WTC11 (cell line): ENCODE results near the gene B3GNT9. TPM values are rescaled to one million over a fixed set of nuclear protein-coding genes. Genes with fewer than 3 reads are reported as not detected.

ENCODE experiments used
- ATAC-seq: fragments of 200-7000 bp; cut with Tn5 transposase; 2 replicates; pipeline ENCODE4 v1.10.0; 2021; ENCODE audit warnings: mild to moderate bottlenecking, moderate library complexity
- CTCF ChIA-PET: fragments of 300-600 bp; sonication (Branson Sonifier 250); formaldehyde crosslinking; loops from one replicate; lab custom pipeline; 2021; ENCODE audit warnings: antibody characterized with exemption; lab: Charles Lee
- POLR2A ChIA-PET: fragments of 350-600 bp; sonication (Branson Sonifier 250); formaldehyde crosslinking; loops from one replicate; lab custom pipeline; 2021; ENCODE audit warnings: antibody characterized with exemption; lab: Charles Lee
- DNase-seq: peaks from one replicate; pipeline ENCODE4 v3.0.0; 2021; ENCODE audit warnings: low spot score
- H3K27ac Mint-ChIP-seq: 2 replicates; pipeline ENCODE4 v1.8.0; 2021; ENCODE audit warnings: mixed read lengths
- H3K27me3 Mint-ChIP-seq: 2 replicates; pipeline ENCODE4 v1.8.0; 2021; ENCODE audit warnings: low read depth, mild to moderate bottlenecking, moderate library complexity, mixed read lengths
- H3K36me3 Mint-ChIP-seq: 2 replicates; pipeline ENCODE4 v1.8.0; 2021; ENCODE audit warnings: mixed read lengths
- H3K4me1 Mint-ChIP-seq: 2 replicates; pipeline ENCODE4 v1.8.0; 2022; ENCODE audit warnings: mixed read lengths
- H3K4me3 Mint-ChIP-seq: 2 replicates; pipeline ENCODE4 v1.8.0; 2021; ENCODE audit warnings: mild to moderate bottlenecking, moderate library complexity, mixed read lengths
- H3K9me3 Mint-ChIP-seq: 2 replicates; pipeline ENCODE4 v1.8.0; 2021; ENCODE audit warnings: mixed read lengths
- CREM ChIP-seq: sonication (generic); formaldehyde crosslinking; IDR thresholded peaks from 2 replicates; pipeline ENCODE4 v1.8.1; 2022; ENCODE audit warnings: mild to moderate bottlenecking, missing genetic modification reagents, moderate library complexity
- ELF4 ChIP-seq: sonication (generic); formaldehyde crosslinking; IDR thresholded peaks from 2 replicates; pipeline ENCODE4 v1.8.1; 2022; ENCODE audit warnings: low read depth, mild to moderate bottlenecking, moderate library complexity, missing genetic modification reagents
- FOXK1 ChIP-seq: sonication (generic); formaldehyde crosslinking; IDR thresholded peaks from 2 replicates; pipeline ENCODE4 v1.8.0; 2022; ENCODE audit warnings: mild to moderate bottlenecking, moderate library complexity, missing genetic modification reagents
- FOXP1 ChIP-seq: sonication (generic); formaldehyde crosslinking; IDR thresholded peaks from 2 replicates; pipeline ENCODE4 v1.8.0; 2022; ENCODE audit warnings: missing genetic modification reagents, mild to moderate bottlenecking, moderate library complexity, borderline replicate concordance
- IRF1 ChIP-seq: sonication (generic); formaldehyde crosslinking; IDR thresholded peaks from 2 replicates; pipeline ENCODE4 v1.8.0; 2023; ENCODE audit warnings: missing genetic modification reagents
- IRF2 ChIP-seq: sonication (generic); formaldehyde crosslinking; IDR thresholded peaks from 2 replicates; pipeline ENCODE4 v1.8.0; 2022; ENCODE audit warnings: low read depth, missing genetic modification reagents, borderline replicate concordance
- JAZF1 ChIP-seq: fragments of 250-450 bp; sonication (Bioruptor Pico); IDR thresholded peaks from 2 replicates; pipeline ENCODE4 v1.9.0; 2021; ENCODE audit warnings: moderate library complexity, mild to moderate bottlenecking, inconsistent platforms
- MYBL2 ChIP-seq: sonication (generic); formaldehyde crosslinking; IDR thresholded peaks from 2 replicates; pipeline ENCODE4 v1.8.1; 2023; ENCODE audit warnings: mild to moderate bottlenecking, moderate library complexity, missing genetic modification reagents
- NR3C1 ChIP-seq: sonication (generic); formaldehyde crosslinking; conservative IDR thresholded peaks from 2 replicates; pipeline ENCODE4 v1.8.1; 2023; ENCODE audit warnings: low read depth, mild to moderate bottlenecking, missing genetic modification reagents
- TEAD4 ChIP-seq: sonication (generic); formaldehyde crosslinking; IDR thresholded peaks from 2 replicates; pipeline ENCODE4 v1.8.0; 2022; ENCODE audit warnings: mild to moderate bottlenecking, missing genetic modification reagents
- ZNF121 ChIP-seq: sonication (generic); formaldehyde crosslinking; IDR thresholded peaks from 2 replicates; pipeline ENCODE4 v1.8.0; 2023; ENCODE audit warnings: missing genetic modification reagents
- ZNF138 ChIP-seq: sonication (generic); formaldehyde crosslinking; conservative IDR thresholded peaks from 2 replicates; pipeline ENCODE4 v1.8.1; 2022; ENCODE audit warnings: mild to moderate bottlenecking, moderate library complexity, missing genetic modification reagents
- ZNF232 ChIP-seq: sonication (generic); formaldehyde crosslinking; IDR thresholded peaks from 2 replicates; pipeline ENCODE4 v1.8.0; 2022; ENCODE audit warnings: mild to moderate bottlenecking, missing genetic modification reagents
- total RNA-seq: library from RNA; stranded (reverse); gene quantifications from 3 replicates; pipeline ENCODE4 v1.2.3, GENCODE V29; 2021
- TF ChIP-seq, protein P1 (sequence below): sonication (generic); formaldehyde crosslinking; IDR thresholded peaks from 2 replicates; pipeline ENCODE4 v1.8.0; 2023; ENCODE audit warnings: mild to moderate bottlenecking, missing genetic modification reagents
- TF ChIP-seq, protein P2 (sequence below): sonication (generic); formaldehyde crosslinking; conservative IDR thresholded peaks from 2 replicates; pipeline ENCODE4 v1.8.1; 2022; ENCODE audit warnings: mild to moderate bottlenecking, missing genetic modification reagents
- TF ChIP-seq, protein P3 (sequence below): sonication (generic); formaldehyde crosslinking; IDR thresholded peaks from 2 replicates; pipeline ENCODE4 v1.8.0; 2022; ENCODE audit warnings: mild to moderate bottlenecking, missing genetic modification reagents
- TF ChIP-seq, protein P4 (sequence below): sonication (generic); formaldehyde crosslinking; IDR thresholded peaks from 2 replicates; pipeline ENCODE4 v1.8.1; 2022; ENCODE audit warnings: low read depth, mild to moderate bottlenecking, moderate library complexity, missing genetic modification reagents, borderline replicate concordance

B3GNT9 gene
- total RNA-seq, 1 experiment from 2014 or later: 6.4 TPM

DNA sequence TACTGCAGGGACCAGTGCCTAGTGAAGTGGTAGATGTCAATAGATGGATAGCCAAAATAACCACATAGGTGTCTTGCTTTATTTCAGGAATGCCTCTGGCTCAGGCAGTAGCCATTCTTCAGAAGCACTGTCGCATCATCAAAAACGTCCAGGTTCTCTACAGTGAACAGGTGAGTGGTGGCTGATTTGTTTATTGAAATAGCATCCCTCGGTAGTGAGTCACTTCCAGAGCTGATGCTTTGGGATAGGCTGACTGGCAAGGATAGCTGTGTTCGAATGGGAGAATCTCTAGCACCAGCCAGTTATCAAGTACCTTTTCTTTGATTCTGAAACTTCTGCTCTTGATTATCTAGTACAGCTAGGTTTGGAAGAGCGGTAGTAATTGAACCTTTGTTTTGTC lies 30.8 kb downstream of the B3GNT9 start (continued):
- TF ChIP-seq, protein P1, sequence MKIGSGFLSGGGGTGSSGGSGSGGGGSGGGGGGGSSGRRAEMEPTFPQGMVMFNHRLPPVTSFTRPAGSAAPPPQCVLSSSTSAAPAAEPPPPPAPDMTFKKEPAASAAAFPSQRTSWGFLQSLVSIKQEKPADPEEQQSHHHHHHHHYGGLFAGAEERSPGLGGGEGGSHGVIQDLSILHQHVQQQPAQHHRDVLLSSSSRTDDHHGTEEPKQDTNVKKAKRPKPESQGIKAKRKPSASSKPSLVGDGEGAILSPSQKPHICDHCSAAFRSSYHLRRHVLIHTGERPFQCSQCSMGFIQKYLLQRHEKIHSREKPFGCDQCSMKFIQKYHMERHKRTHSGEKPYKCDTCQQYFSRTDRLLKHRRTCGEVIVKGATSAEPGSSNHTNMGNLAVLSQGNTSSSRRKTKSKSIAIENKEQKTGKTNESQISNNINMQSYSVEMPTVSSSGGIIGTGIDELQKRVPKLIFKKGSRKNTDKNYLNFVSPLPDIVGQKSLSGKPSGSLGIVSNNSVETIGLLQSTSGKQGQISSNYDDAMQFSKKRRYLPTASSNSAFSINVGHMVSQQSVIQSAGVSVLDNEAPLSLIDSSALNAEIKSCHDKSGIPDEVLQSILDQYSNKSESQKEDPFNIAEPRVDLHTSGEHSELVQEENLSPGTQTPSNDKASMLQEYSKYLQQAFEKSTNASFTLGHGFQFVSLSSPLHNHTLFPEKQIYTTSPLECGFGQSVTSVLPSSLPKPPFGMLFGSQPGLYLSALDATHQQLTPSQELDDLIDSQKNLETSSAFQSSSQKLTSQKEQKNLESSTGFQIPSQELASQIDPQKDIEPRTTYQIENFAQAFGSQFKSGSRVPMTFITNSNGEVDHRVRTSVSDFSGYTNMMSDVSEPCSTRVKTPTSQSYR (CRISPR knock-in tag): no peak
- TF ChIP-seq FOXK1: no peak

DNA sequence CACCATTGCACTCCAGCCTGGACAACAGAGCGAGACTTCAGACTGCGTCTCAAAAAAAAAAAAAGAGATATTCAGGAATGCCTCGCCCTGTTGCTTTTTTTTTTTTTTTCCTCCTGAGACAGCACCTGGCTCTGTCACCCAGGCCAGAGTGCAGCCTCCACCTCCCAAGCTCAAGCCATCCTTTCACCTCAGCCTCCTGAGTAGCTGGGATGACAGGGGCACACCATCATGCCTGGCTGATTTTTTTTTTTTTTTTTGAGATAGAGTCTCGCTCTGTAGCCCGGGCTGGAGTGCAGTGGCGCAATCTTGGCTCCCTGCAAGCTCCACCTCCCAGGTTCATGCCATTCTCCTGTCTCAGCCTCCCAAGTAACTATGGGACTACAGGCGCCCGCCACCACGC lies 33.1 kb downstream of the B3GNT9 start:
- POLR2A ChIA-PET: interaction anchor here (0.7 kb wide), 1 partner anchor 164 kb away, joined by 5 read pairs; no protein-coding TSS in a partner anchor
- no peak for TF ChIP-seq FOXK1
- TF ChIP-seq, protein P2, sequence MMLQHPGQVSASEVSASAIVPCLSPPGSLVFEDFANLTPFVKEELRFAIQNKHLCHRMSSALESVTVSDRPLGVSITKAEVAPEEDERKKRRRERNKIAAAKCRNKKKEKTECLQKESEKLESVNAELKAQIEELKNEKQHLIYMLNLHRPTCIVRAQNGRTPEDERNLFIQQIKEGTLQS: no peak
- TF ChIP-seq TEAD4 (CRISPR knock-in tag): no peak
- TF ChIP-seq ZNF232 (CRISPR knock-in tag): no peak
- TF ChIP-seq FOXP1 (CRISPR knock-in tag): no peak
- TF ChIP-seq, protein P3, sequence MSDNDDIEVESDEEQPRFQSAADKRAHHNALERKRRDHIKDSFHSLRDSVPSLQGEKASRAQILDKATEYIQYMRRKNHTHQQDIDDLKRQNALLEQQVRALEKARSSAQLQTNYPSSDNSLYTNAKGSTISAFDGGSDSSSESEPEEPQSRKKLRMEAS (CRISPR knock-in tag): no peak
- no peak for ATAC-seq
- Mint-ChIP-seq H3K9me3 (no peaks in the 10 kb centered on the region), H3K27ac (no peak overlapping the region), H3K36me3 (peaks cover 7% of the 10 kb centered on the region; the same call in 1 of the 2 replicates), H3K4me1 (peaks cover 7% of the 10 kb centered on the region; the same call in 1 of the 2 replicates), H3K4me3 (no peak overlapping the region), H3K27me3 (no peaks in the 10 kb centered on the region)
- DNase-seq: no peak
- CTCF ChIA-PET: interaction anchor here (0.6 to 4.0 kb wide), 5 partner anchors 14 to 387 kb away, joined by 3 to 28 read pairs (median 4); no protein-coding TSS in a partner anchor

DNA sequence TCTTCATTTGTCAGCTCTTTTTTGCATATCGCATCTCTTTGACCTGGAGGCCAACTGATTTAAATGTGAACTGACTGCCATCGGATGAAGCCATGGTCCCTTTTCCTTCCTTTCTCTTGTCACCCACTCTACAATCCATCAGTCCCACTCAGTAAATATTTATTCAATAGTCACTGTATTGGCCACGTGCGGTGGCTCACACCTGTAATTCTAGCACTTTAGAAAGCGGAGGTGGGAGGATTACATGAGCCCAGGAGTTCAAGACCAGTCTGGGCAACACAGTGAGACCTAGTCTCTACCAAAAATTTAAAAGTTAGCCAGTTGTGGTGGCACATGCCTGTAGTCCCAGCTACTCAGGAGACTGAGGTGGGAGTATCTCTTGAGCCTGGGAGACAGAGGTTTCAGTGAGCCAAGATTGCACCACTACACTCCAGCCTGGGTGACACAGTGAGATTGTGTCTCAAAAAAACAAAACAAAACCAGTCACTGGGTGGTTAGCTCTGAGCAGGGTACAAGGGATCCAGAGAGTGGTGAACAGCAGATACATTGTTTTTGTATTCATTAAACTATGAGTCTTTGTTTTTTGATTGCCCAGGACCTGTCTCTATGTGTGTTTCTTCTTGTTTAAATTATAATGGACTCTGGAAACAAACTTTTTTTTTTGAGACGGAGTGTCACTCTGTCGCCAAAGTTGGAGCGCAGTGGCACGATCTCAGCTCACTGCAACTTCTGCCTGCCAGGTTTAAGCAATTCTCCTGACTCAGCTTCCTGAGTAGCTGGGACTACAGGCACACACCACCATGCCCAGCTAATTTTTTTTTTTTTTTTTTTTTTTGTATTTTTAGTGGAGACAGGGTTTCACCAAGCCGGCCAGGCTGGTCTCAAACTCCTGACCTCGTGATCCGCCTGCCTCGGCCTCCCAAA lies 34.1 kb downstream of the B3GNT9 start:
- H3K27ac Mint-ChIP-seq: peak overlapping the region; percentile 52; the same call in 1 of the 2 replicates
- DNase-seq: no peak
- peaks cover 7% of the 10 kb centered on the region; the same call in 1 of the 2 replicates for H3K4me1 Mint-ChIP-seq
- H3K9me3 Mint-ChIP-seq: no peaks in the 10 kb centered on the region
- ChIA-PET POLR2A (interaction anchor here (0.7 kb wide), 1 partner anchor 163 kb away, joined by 5 read pairs; no protein-coding TSS in a partner anchor), CTCF (interaction anchor here (0.6 to 4.0 kb wide), 8 partner anchors 13 to 236 kb away, joined by 3 to 28 read pairs (median 4); partner anchors contain the start of genes CDH16, CES3 and PDP2)
- peaks cover 7% of the 10 kb centered on the region; the same call in 1 of the 2 replicates for H3K36me3 Mint-ChIP-seq
- no peaks in the 10 kb centered on the region for H3K27me3 Mint-ChIP-seq
- TF ChIP-seq NR3C1 (CRISPR knock-in tag) (no peak), JAZF1 (CRISPR knock-in tag) (no peak), MYBL2 (CRISPR knock-in tag) (no peak), IRF2 (CRISPR knock-in tag) (no peak), ELF4 (no peak), ZNF138 (CRISPR knock-in tag) (no peak), ZNF232 (CRISPR knock-in tag) (no peak), CREM (CRISPR knock-in tag) (no peak), IRF1 (CRISPR knock-in tag) (no peak), ZNF121 (no peak)
- TF ChIP-seq, protein P4, sequence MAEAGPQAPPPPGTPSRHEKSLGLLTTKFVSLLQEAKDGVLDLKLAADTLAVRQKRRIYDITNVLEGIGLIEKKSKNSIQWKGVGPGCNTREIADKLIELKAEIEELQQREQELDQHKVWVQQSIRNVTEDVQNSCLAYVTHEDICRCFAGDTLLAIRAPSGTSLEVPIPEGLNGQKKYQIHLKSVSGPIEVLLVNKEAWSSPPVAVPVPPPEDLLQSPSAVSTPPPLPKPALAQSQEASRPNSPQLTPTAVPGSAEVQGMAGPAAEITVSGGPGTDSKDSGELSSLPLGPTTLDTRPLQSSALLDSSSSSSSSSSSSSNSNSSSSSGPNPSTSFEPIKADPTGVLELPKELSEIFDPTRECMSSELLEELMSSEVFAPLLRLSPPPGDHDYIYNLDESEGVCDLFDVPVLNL (CRISPR knock-in tag): no peak
- TF ChIP-seq, all 79 proteins: peak for 0
- no peak overlapping the region for H3K4me3 Mint-ChIP-seq
- ATAC-seq: no peak
